A673 (cell line): Measurements from ENCODE around the gene DYNLT3. TPM values are rescaled to one million over a fixed set of nuclear protein-coding genes. Genes with fewer than 3 reads are reported as not detected.
A peak's percentile ranks its signal among the peaks of the same experiment; 100 is the strongest.

Experiments used
- BruUV-seq: library from RNA; stranded (reverse); fragments of 400-500 nt; replicated peaks from 2 replicates; lab custom pipeline; 2021; lab: Mats Ljungman, UMichigan
- CTCF ChIA-PET: fragments of 300-600 bp; sonication (Branson Sonifier 250); formaldehyde crosslinking; loops from one replicate; lab custom pipeline; 2022; ENCODE audit warnings: antibody characterized with exemption; lab: Charles Lee
- POLR2A ChIA-PET: fragments of 300-600 bp; sonication (Branson Sonifier 250); formaldehyde crosslinking; loops from one replicate; lab custom pipeline; 2022; ENCODE audit warnings: antibody characterized with exemption; ENCODE audit not compliant: low non-redundant PET; lab: Charles Lee
- DNase-seq: peaks from one replicate; pipeline ENCODE4 v3.0.0-alpha.2; 2015; ENCODE audit warnings: low spot score
- H3K27ac ChIP-seq: fragments of 200-600 bp; sonication (generic); 2 replicates; pipeline ENCODE4 v1.5.1; 2016; ENCODE audit warnings: mixed run types, low read depth, mild to moderate bottlenecking, mixed read lengths, antibody characterized with exemption, low read length; ENCODE audit not compliant: poor library complexity, severe bottlenecking
- H3K27me3 ChIP-seq: fragments of 200-600 bp; sonication (generic); replicated peaks from 2 replicates; pipeline ENCODE4 v1.6.1; 2017; ENCODE audit warnings: mixed run types, low read depth, mild to moderate bottlenecking, mixed read lengths, antibody characterized with exemption, low read length; ENCODE audit not compliant: insufficient read depth, poor library complexity
- H3K36me3 ChIP-seq: fragments of 200-600 bp; sonication (generic); 2 replicates; pipeline ENCODE4 v1.6.1; 2016; ENCODE audit warnings: mixed run types, mild to moderate bottlenecking, mixed read lengths, antibody characterized with exemption, low read length; ENCODE audit not compliant: insufficient read depth, poor library complexity, severe bottlenecking
- H3K4me1 ChIP-seq: fragments of 200-600 bp; sonication (generic); 2 replicates; pipeline ENCODE4 v1.6.1; 2017; ENCODE audit warnings: mixed run types, mild to moderate bottlenecking, mixed read lengths, antibody characterized with exemption, low read length; ENCODE audit not compliant: insufficient read depth, poor library complexity, severe bottlenecking
- H3K4me3 ChIP-seq: fragments of 200-600 bp; sonication (generic); 2 replicates; pipeline ENCODE4 v1.5.1; 2016; ENCODE audit warnings: low read depth, mixed run types, mild to moderate bottlenecking, mixed read lengths, low read length; ENCODE audit not compliant: poor library complexity, severe bottlenecking
- H3K9me3 ChIP-seq: fragments of 200-600 bp; sonication (generic); 2 replicates; pipeline ENCODE4 v1.6.1; 2016; ENCODE audit warnings: mixed run types, low read depth, mild to moderate bottlenecking, mixed read lengths, antibody characterized with exemption, low read length; ENCODE audit not compliant: poor library complexity, severe bottlenecking
- CTCF ChIP-seq: fragments of 300-800, 200-600 bp; sonication (generic); conservative IDR thresholded peaks from 2 replicates; pipeline ENCODE4 v1.5.1; 2017; ENCODE audit warnings: low read depth, mild to moderate bottlenecking, antibody characterized with exemption, low read length, moderate library complexity, mixed read lengths
- EZH2 ChIP-seq: fragments of 200-600 bp; sonication (generic); IDR thresholded peaks from 2 replicates; pipeline ENCODE4 v1.6.1; 2017; ENCODE audit warnings: borderline replicate concordance, low read depth, mild to moderate bottlenecking, mixed read lengths, antibody characterized with exemption, low read length; ENCODE audit not compliant: poor library complexity, severe bottlenecking
- intact Hi-C: fragments of 100-400 bp; cut with micrococcal nuclease; formaldehyde crosslinking; loops from one replicate; pipeline ENCODE4 v1.10.0; 2022; ENCODE audit not compliant: unreplicated experiment
- total RNA-seq: library from RNA; stranded (reverse); gene quantifications from 2 replicates; pipeline ENCODE4 v1.2.3, GENCODE V29; 2021

DYNLT3 gene
- total RNA-seq, 1 experiment from 2014 or later = 38.3 TPM

- intact Hi-C loops = no loop called here
- BruUV-seq = no TSS peak
- Histone ChIP-seq H3K27me3 (no peaks in the 10 kb centered on the region), H3K4me1 (peaks cover 32% of the 10 kb centered on the region), H3K27ac (peak overlapping the region; percentile 58), H3K9me3 (no peaks in the 10 kb centered on the region), H3K4me3 (no peak overlapping the region), H3K36me3 (no peaks in the 10 kb centered on the region)
- TF ChIP-seq CTCF = no peak
- no peak for TF ChIP-seq EZH2
- CTCF ChIA-PET = no interaction called here
- peak; percentile 80 for DNase-seq
- POLR2A ChIA-PET = no interaction called here
These were observed 47.4 kb upstream of the DYNLT3 start for GRCh38 chrX:37894725-37895124.

- Histone ChIP-seq H3K27ac (no peak overlapping the region), H3K9me3 (no peaks in the 10 kb centered on the region), H3K36me3 (no peaks in the 10 kb centered on the region), H3K4me3 (no peak overlapping the region), H3K4me1 (no peaks in the 10 kb centered on the region), H3K27me3 (no peaks in the 10 kb centered on the region)
- POLR2A ChIA-PET = no interaction called here
- no peak for DNase-seq
- intact Hi-C loops = no loop called here
- no TSS peak for BruUV-seq
- TF ChIP-seq CTCF (no peak), EZH2 (no peak)
- CTCF ChIA-PET = no interaction called here
These were observed 40.6 kb upstream of the DYNLT3 start for GRCh38 chrX:37888010-37888409.

- no peaks in the 10 kb centered on the region for H3K9me3 ChIP-seq
- no peaks in the 10 kb centered on the region for H3K4me1 ChIP-seq
- TF ChIP-seq EZH2 (no peak), CTCF (no peak)
- no peak for DNase-seq
- ChIA-PET POLR2A (no interaction called here), CTCF (no interaction called here)
- no peak overlapping the region for H3K27ac ChIP-seq
- BruUV-seq = no TSS peak
- H3K4me3 ChIP-seq = no peak overlapping the region
- intact Hi-C loops = no loop called here
- H3K27me3 ChIP-seq = no peaks in the 10 kb centered on the region
- no peaks in the 10 kb centered on the region for H3K36me3 ChIP-seq
These were observed 40.0 kb upstream of the DYNLT3 start for GRCh38 chrX:37887347-37887746.
